Stomach (tissue), 4 donors: Measurements from ENCODE around the gene ZNF462.

Experiments used
- POLR2A ChIP-seq, 4 donors: fragments of 450-650 bp; IDR thresholded peaks; one replicate each; pipeline ENCODE4 v1.6.1; 2016; ENCODE audit warnings: antibody characterized with exemption in 4 of 4, control low read depth in 2 of 4, mild to moderate bottlenecking in 1 of 4, moderate library complexity in 1 of 4
- POLR2AphosphoS5 ChIP-seq, 3 donors: sonication (generic); formaldehyde crosslinking; IDR thresholded peaks; one replicate each; pipeline ENCODE4 v1.6.1; 2016; ENCODE audit warnings: antibody characterized with exemption in 3 of 3
- TF ChIP-seq, protein P1 (sequence below), 7 experiments: fragments of 450-650 bp in 4 of 7; fragments of 200-600 bp in 3 of 7; sonication (generic) in 3 of 7; IDR thresholded peaks; one replicate each; pipeline ENCODE4 v1.5.1; 2016 to 2019; ENCODE audit warnings: antibody characterized with exemption in 7 of 7, control low read depth in 2 of 7, mild to moderate bottlenecking in 1 of 7

DNA sequence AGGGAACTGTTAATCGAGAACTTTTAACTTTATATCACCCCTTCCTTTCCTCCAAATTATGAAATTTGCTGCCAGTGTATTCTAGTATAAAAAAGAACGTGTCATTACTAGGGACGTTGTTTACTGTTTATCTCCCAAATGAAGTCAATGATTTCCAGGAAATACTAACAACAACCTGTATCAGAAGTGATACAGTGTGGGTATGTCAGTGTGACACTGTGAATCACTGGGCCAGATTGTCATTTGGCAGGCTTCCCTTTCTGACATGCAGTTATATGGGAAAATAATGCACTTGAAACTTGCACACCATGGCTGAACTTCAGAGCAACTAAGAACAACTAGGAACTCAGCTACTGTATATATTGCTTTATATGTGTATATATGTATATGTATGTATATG, 12.6 kb downstream of the ZNF462 start:
- TF ChIP-seq, protein P1, sequence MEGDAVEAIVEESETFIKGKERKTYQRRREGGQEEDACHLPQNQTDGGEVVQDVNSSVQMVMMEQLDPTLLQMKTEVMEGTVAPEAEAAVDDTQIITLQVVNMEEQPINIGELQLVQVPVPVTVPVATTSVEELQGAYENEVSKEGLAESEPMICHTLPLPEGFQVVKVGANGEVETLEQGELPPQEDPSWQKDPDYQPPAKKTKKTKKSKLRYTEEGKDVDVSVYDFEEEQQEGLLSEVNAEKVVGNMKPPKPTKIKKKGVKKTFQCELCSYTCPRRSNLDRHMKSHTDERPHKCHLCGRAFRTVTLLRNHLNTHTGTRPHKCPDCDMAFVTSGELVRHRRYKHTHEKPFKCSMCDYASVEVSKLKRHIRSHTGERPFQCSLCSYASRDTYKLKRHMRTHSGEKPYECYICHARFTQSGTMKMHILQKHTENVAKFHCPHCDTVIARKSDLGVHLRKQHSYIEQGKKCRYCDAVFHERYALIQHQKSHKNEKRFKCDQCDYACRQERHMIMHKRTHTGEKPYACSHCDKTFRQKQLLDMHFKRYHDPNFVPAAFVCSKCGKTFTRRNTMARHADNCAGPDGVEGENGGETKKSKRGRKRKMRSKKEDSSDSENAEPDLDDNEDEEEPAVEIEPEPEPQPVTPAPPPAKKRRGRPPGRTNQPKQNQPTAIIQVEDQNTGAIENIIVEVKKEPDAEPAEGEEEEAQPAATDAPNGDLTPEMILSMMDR (IDR thresholded peaks at IDR 0.05), result no peak
- TF ChIP-seq POLR2A (IDR thresholded peaks at IDR 0.05) (no peak), POLR2AphosphoS5 (IDR thresholded peaks at IDR 0.05) (no peak)
